H4 (cell line): ENCODE data around the gene FRYL. TPM values are rescaled to one million over a fixed set of nuclear protein-coding genes. Genes with fewer than 3 reads are reported as not detected.
"Not testable (repeated sequence)": the region's sequence is repeated elsewhere in the genome, so short reads cannot be mapped to it uniquely, and the experiment has no call there.

Experiments
- DNase-seq: peaks from one replicate; pipeline ENCODE4 v3.0.0-alpha.2; 2015; ENCODE audit warnings: low spot score
- total RNA-seq: library from RNA; depleted of rRNA; stranded (reverse); fragments of >200 nt; shearing (Covaris generic); gene quantifications from 2 replicates; pipeline ENCODE4 v1.2.3, GENCODE V29; 2014

The FRYL gene
- total RNA-seq, 1 experiment from 2014 or later, result 32.7 TPM

- peak; percentile 89 for DNase-seq
Measured at GRCh38 chr4:48698029-48698971, 81.8 kb downstream of the FRYL start.

- not testable (repeated sequence) for DNase-seq
Measured at GRCh38 chr4:48697516-48697915, 82.6 kb downstream of the FRYL start.

- DNase-seq, result no peak
Measured at GRCh38 chr4:48694824-48695223, 85.3 kb downstream of the FRYL start.

GRCh38 chr4:48693856-48694574 is 86.1 kb downstream of the FRYL start:
- DNase-seq, result no peak

- no peak for DNase-seq
Measured at GRCh38 chr4:48692897-48693296, 87.2 kb downstream of the FRYL start.

- DNase-seq, result no peak
Measured at GRCh38 chr4:48692044-48692443, 88.0 kb downstream of the FRYL start.

GRCh38 chr4:48688953-48689352 is 91.1 kb downstream of the FRYL start:
- no peak for DNase-seq

- no peak for DNase-seq
Measured at GRCh38 chr4:48687313-48688051, 92.6 kb downstream of the FRYL start.

GRCh38 chr4:48686369-48686768 is 93.7 kb downstream of the FRYL start:
- no peak for DNase-seq

GRCh38 chr4:48683784-48684666 is 96.1 kb downstream of the FRYL start:
- DNase-seq, result no peak

- not testable (repeated sequence) for DNase-seq
Measured at GRCh38 chr4:48682870-48683269, 97.2 kb downstream of the FRYL start.

GRCh38 chr4:48681856-48682255 is 98.2 kb downstream of the FRYL start:
- DNase-seq, result no peak

GRCh38 chr4:48680848-48681568 is 99.1 kb downstream of the FRYL start:
- no peak for DNase-seq

- no peak for DNase-seq
Measured at GRCh38 chr4:48673537-48673936, 106.5 kb downstream of the FRYL start.

GRCh38 chr4:48670587-48670986 is 109.5 kb downstream of the FRYL start:
- no peak for DNase-seq

- no peak for DNase-seq
Measured at GRCh38 chr4:48669086-48669485, 111.0 kb downstream of the FRYL start.

GRCh38 chr4:48668254-48669017 is 111.6 kb downstream of the FRYL start:
- no peak for DNase-seq

GRCh38 chr4:48667148-48667547 is 112.9 kb downstream of the FRYL start:
- DNase-seq, result no peak

- DNase-seq, result peak; percentile 30
Measured at GRCh38 chr4:48665555-48666186, 114.4 kb downstream of the FRYL start.
